HL-60 (cell line): Measurements from ENCODE around the gene TMEM240.

ENCODE experiments used
- CTCF ChIP-seq: IDR thresholded peaks from one replicate; pipeline ENCODE4 v1.5.1; 2011; ENCODE audit warnings: low read length, control low read depth, inconsistent platforms; ENCODE audit not compliant: insufficient read depth
- POLR2AphosphoS5 ChIP-seq: IDR thresholded peaks from 2 replicates; pipeline ENCODE4 v1.6.1; 2012; ENCODE audit warnings: low read depth

- TF ChIP-seq CTCF (no peak), POLR2AphosphoS5 (no peak)
Measured at GRCh38 chr1:1537626-1538250, 2.7 kb downstream of the TMEM240 start.
